Tibial nerve (tissue), 4 donors: ENCODE data around the gene FCSK. TPM values are rescaled to one million over a fixed set of nuclear protein-coding genes. Genes with fewer than 3 reads are reported as not detected.
"Not testable (repeated sequence)": the region's sequence is repeated elsewhere in the genome, so short reads cannot be mapped to it uniquely, and the experiment has no call there.

Experiments used
- DNase-seq, 2 donors: peaks; one replicate each; pipeline ENCODE4 v3.0.0-alpha.2; 2019; ENCODE audit warnings: low spot score in 2 of 2
- H3K27ac ChIP-seq, 4 donors: fragments of 200-600 bp; sonication (generic) in 3 of 4; one replicate each; pipeline ENCODE4 v1.5.1; 2017 to 2019; ENCODE audit warnings: mild to moderate bottlenecking in 1 of 4
- H3K27me3 ChIP-seq, 2 donors: fragments of 200-600 bp; sonication (generic) in 1 of 2; one replicate each; pipeline versions ENCODE4 v1.5.1 to v1.6.0; 2017 to 2019
- H3K36me3 ChIP-seq, 3 donors: fragments of 200-600 bp; sonication (generic); one replicate each; pipeline ENCODE4 v1.5.1; 2018 to 2019
- H3K4me1 ChIP-seq, 4 donors: fragments of 200-600 bp; sonication (generic) in 3 of 4; one replicate each; pipeline ENCODE4 v1.5.1; 2017 to 2019
- H3K4me3 ChIP-seq, 4 donors: fragments of 200-600 bp; sonication (generic) in 3 of 4; one replicate each; pipeline ENCODE4 v1.5.1; 2017 to 2019; ENCODE audit warnings: mild to moderate bottlenecking in 1 of 4, moderate library complexity in 1 of 4
- H3K9me3 ChIP-seq, 4 donors: fragments of 200-600 bp; sonication (generic) in 3 of 4; one replicate each; pipeline ENCODE4 v1.5.1; 2017 to 2019
- EP300 ChIP-seq, 2 donors: sonication (generic); formaldehyde crosslinking; IDR thresholded peaks; one replicate each; pipeline ENCODE4 v1.6.1; 2017; ENCODE audit warnings: antibody characterized with exemption in 2 of 2, mild to moderate bottlenecking in 1 of 2
- POLR2A ChIP-seq, 2 donors: fragments of 450-650 bp; IDR thresholded peaks; one replicate each; pipeline ENCODE4 v1.6.1; 2017; ENCODE audit warnings: antibody characterized with exemption in 2 of 2, mild to moderate bottlenecking in 2 of 2, moderate library complexity in 2 of 2
- WGBS, 2 donors: methylation state at CpG; one replicate each; pipeline ENCODE4 v1.1.5; 2018; 5-methylcytosine and 5-hydroxymethylcytosine counted together
- total RNA-seq, 4 donors: library from RNA; depleted of rRNA; stranded (reverse); fragments of >200 nt; gene quantifications; one replicate each; pipeline ENCODE4 v1.1.0, GENCODE V29; 2016
- TF ChIP-seq, protein P1 (sequence below), 5 experiments: fragments of 200-600 bp in 3 of 5; fragments of 450-650 bp in 2 of 5; sonication (generic) in 3 of 5; IDR thresholded peaks; one replicate each; pipeline ENCODE4 v1.5.1; 2016 to 2019; ENCODE audit warnings: antibody characterized with exemption in 5 of 5, mild to moderate bottlenecking in 3 of 5, moderate library complexity in 2 of 5

FCSK gene
- total RNA-seq, 4 donors from 2014 or later: 21.3 to 53.1 (median 37.9) TPM

DNA sequence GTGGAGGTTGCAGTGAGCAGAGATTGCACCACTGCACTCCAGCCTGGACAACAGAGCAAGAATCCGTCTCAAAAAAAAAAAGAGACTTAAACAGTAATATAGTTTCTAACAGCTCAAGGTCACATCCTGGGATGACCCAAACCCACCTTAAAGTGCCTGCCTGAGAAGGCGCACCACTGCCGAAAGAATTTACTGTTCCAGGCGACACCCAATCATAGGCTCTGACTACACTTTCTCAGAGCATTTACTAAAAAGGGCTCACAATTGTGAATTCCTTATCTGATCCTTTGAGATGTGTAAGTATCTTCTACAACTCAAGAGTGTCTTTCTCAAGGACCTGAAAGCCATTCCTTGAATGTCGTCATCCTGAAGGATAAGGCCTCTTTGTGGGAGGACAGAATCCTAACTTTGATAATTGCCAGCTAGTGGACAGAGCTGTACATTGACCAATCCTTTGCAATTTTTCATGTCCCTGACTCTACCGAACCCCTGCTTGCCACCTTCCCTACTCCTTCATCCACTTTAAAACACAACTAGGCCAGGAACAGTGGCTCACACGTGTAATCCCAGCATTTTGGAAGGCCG lies 12.9 kb upstream of the FCSK start:
- Histone ChIP-seq H3K4me1 (peaks cover 0 to 27% (median 14%) of the 10 kb centered on the region in 4 donors), H3K36me3 (no peaks in the 10 kb centered on the region), H3K27me3 (no peaks in the 10 kb centered on the region), H3K9me3 (no peaks in the 10 kb centered on the region), H3K27ac (no peak overlapping the region), H3K4me3 (no peak overlapping the region)
- TF ChIP-seq, protein P1, sequence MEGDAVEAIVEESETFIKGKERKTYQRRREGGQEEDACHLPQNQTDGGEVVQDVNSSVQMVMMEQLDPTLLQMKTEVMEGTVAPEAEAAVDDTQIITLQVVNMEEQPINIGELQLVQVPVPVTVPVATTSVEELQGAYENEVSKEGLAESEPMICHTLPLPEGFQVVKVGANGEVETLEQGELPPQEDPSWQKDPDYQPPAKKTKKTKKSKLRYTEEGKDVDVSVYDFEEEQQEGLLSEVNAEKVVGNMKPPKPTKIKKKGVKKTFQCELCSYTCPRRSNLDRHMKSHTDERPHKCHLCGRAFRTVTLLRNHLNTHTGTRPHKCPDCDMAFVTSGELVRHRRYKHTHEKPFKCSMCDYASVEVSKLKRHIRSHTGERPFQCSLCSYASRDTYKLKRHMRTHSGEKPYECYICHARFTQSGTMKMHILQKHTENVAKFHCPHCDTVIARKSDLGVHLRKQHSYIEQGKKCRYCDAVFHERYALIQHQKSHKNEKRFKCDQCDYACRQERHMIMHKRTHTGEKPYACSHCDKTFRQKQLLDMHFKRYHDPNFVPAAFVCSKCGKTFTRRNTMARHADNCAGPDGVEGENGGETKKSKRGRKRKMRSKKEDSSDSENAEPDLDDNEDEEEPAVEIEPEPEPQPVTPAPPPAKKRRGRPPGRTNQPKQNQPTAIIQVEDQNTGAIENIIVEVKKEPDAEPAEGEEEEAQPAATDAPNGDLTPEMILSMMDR (IDR thresholded peaks at IDR 0.05): no peak
- TF ChIP-seq POLR2A (IDR thresholded peaks at IDR 0.05): no peak
- no peak for TF ChIP-seq EP300 (IDR thresholded peaks at IDR 0.05)
- DNase-seq: no peak
- 79 to 80% methylated on average over 8 of the region's 8 CpGs for WGBS, 2 donors

DNA sequence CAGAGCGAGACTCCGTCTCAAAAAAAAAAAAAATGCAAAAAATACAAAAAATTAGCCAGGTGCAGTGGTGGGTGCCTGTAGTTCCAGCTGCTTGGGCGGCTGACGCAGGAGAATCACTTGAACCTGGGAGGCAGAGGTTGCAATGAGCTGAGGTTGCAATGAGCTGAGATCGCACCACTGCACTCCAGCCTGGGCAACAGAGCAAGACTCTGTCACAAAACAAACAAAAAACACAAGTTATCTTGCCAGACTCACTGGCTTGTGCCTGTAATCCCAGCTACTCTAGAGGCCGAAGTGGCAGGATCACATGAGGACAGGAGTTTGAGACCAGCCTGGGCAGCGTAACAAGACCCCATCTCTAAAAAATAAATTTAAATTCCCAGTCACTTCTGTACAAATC lies 12.1 kb upstream of the FCSK start:
- TF ChIP-seq POLR2A (IDR thresholded peaks at IDR 0.05) (no peak), EP300 (IDR thresholded peaks at IDR 0.05) (no peak)
- TF ChIP-seq, protein P1 (IDR thresholded peaks at IDR 0.05): no peak
- WGBS, 2 donors: 94 to 95% methylated on average over 7 of the region's 7 CpGs
- H3K27me3 ChIP-seq: no peaks in the 10 kb centered on the region

DNA sequence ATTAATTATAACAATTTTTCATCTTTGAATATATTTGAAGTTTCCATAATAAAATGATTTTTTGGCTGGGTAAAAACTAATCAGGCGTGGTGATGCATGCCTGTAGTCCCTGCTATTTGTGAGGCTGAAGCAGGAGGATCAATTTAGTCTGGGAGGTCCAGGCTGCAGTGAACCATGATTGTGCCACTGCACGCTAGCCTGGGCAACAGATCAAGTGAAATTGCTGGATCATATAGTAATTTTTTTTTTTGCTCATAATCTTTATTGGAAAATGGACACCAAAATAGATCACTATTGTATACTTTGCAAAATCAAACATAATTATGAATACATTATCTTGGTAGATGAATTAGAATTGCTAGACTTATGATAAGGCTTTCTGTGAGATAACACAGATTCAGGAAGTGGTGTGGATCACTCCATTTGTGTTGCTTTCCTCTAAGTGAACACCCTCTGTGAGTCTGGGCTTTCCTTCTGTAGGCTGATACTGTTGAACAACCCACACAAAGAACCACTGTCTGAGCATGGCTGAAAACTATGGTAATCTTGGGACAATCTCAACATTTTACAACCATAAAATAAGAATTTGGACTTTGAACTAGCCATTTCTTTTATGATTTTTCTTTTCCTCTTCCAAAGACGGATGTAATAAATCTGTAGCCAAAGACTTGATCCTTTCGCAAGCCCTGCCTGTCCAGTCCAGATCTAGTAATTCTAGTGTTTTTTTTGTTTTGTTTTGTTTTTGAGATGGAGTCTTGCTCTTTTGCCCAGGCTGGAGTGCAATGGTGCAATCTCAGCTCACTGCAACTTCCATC lies 9.9 kb upstream of the FCSK start:
- no peaks in the 10 kb centered on the region for H3K27me3 ChIP-seq
- DNase-seq: no peak
- H3K36me3 ChIP-seq: no peaks in the 10 kb centered on the region
- H3K4me3 ChIP-seq: no peak overlapping the region
- no peaks in the 10 kb centered on the region for H3K9me3 ChIP-seq
- no peak for TF ChIP-seq EP300 (IDR thresholded peaks at IDR 0.05)
- TF ChIP-seq, protein P1 (IDR thresholded peaks at IDR 0.05): no peak
- TF ChIP-seq POLR2A (IDR thresholded peaks at IDR 0.05): no peak
- peaks cover 0 to 6% (median 0%) of the 10 kb centered on the region in 4 donors for H3K4me1 ChIP-seq
- H3K27ac ChIP-seq: peak overlapping the region in 2 of 4 donors; percentile 15
- WGBS, 2 donors: 57 to 66% methylated on average over 4 of the region's 4 CpGs

More for the DNA sequence above, 12.1 kb upstream of the FCSK start:
- Histone ChIP-seq H3K9me3 (no peaks in the 10 kb centered on the region), H3K4me3 (no peak overlapping the region), H3K27ac (no peak overlapping the region), H3K36me3 (no peaks in the 10 kb centered on the region), H3K4me1 (peaks cover 0 to 19% (median 7%) of the 10 kb centered on the region in 4 donors)
- DNase-seq: no peak

DNA sequence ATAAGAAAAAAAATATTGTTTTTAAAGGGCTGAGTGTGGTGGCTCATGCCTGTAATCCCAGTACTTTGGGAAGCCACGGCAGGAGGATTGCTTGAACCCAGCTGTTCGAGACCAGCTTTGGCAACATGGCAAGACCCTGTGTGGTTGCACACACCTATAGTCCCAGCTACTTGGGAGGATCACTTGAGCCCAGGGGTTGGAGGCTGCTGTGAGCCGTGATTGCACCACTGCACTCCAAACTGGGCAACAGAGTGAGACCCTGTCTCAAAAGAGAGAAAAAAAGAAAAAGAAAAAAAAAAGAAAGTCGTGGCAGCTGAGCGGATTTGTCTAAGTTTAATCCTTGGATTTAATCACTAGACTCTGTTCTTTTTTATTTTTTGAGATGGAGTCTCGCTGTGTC lies 6.3 kb upstream of the FCSK start:
- Histone ChIP-seq H3K4me3 (no peak overlapping the region), H3K4me1 (no peaks in the 10 kb centered on the region), H3K9me3 (no peaks in the 10 kb centered on the region), H3K27ac (no peak overlapping the region), H3K27me3 (no peaks in the 10 kb centered on the region), H3K36me3 (no peaks in the 10 kb centered on the region)
- TF ChIP-seq POLR2A (IDR thresholded peaks at IDR 0.05) (no peak), EP300 (IDR thresholded peaks at IDR 0.05) (no peak)
- TF ChIP-seq, protein P1 (IDR thresholded peaks at IDR 0.05): no peak
- 90 to 92% methylated on average over 6 of the region's 6 CpGs for WGBS, 2 donors
- DNase-seq: no peak

DNA sequence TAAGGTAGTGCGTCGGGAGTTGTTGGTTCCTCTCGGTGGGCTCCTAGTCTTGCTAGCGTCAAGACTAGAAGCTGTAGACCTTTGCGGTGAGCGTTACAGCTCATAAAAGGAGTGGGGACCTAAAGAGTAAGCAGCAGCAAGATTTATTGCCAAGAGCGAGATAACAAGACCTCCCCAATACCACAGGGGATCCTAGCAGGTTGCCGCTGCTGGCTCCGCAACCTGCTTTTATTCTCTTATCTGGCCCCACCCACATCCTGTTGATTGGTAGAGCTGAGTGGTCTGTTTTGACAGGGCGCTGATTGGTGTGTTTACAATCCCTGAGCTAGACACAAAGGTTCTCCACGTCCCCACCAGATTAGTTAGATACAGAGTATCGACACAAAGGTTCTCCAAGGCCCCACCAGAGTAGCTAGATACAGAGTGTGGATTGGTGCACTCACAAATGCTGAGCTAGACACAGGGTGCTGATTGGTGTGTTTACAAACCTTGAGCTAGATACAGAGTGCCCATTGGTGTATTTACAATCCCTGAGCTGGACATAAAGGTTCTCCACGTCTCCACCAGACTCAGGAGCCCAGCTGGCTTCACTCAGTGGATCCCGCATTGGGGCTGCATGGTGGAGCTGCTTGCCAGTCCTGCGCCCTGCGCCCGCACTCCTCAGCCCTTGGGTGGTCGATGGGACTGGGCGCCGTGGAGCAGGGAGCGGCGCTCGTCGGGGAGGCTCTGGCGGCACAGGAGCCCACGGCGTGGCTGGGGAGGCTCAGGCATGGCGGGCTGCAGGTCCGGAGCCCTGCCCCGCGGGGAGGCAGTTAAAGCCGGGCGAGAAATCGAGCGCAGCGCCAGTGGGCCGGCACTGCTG lies 4.0 kb upstream of the FCSK start:
- not testable (repeated sequence) for H3K27me3 ChIP-seq, H3K4me1 ChIP-seq, H3K36me3 ChIP-seq, DNase-seq, H3K9me3 ChIP-seq, H3K4me3 ChIP-seq, H3K27ac ChIP-seq
- WGBS, 2 donors: 79 to 87% methylated on average over 27 to 37 of the region's 37 CpGs

DNA sequence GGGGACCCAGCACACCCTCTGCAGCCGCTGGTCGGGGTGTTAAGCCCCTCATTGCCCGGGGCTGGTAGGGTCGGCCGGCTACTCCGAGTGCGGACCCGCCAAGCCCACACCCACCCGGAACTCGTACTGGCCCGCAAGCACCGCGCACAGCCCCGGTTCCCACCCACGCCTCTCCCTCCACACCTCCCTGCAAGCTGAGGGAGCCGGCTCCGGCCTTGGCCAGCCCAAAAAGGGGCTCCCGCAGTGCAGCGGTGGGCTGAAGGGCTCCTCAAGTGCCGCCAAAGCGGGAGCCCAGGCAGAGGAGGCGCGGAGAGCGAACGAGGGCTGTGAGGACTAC lies 3.4 kb upstream of the FCSK start:
- 39 to 74% methylated on average over 10 to 22 of the region's 25 CpGs for WGBS, 2 donors
- H3K9me3 ChIP-seq, H3K36me3 ChIP-seq, H3K27ac ChIP-seq, H3K27me3 ChIP-seq, DNase-seq, H3K4me3 ChIP-seq: not testable (repeated sequence)
- H3K4me1 ChIP-seq: peaks cover 0 to 16% (median 5%) of the 10 kb centered on the region in 4 donors
